Trophoblast cell (in vitro differentiated cells and primary cell): ENCODE measurements around the gene STIMATE.

ENCODE experiments used
- DNase-seq, 2 donors: peaks; one replicate each; pipeline ENCODE4 v3.0.0-alpha.2; 2016
- H2AFZ ChIP-seq: 2 replicates; pipeline ENCODE4 v1.6.1; 2013; ENCODE audit warnings: low read length, moderate library complexity, mild to moderate bottlenecking; ENCODE audit not compliant: insufficient read depth, poor library complexity
- H2AK5ac ChIP-seq: 2 replicates; pipeline ENCODE4 v1.6.1; 2013; ENCODE audit warnings: mild to moderate bottlenecking, low read length
- H2BK120ac ChIP-seq: 2 replicates; pipeline ENCODE4 v1.6.1; 2013; ENCODE audit warnings: low read length, mild to moderate bottlenecking, moderate library complexity; ENCODE audit not compliant: insufficient read depth, poor library complexity
- H2BK12ac ChIP-seq: 2 replicates; pipeline ENCODE4 v1.6.1; 2013; ENCODE audit warnings: mild to moderate bottlenecking, low read length, moderate library complexity
- H2BK5ac ChIP-seq: 2 replicates; pipeline ENCODE4 v1.6.1; 2013; ENCODE audit warnings: low read length, low read depth, moderate library complexity, mild to moderate bottlenecking; ENCODE audit not compliant: poor library complexity
- H3K14ac ChIP-seq: 2 replicates; pipeline ENCODE4 v1.6.1; 2013; ENCODE audit warnings: mild to moderate bottlenecking, low read length
- H3K18ac ChIP-seq: 2 replicates; pipeline ENCODE4 v1.6.1; 2013; ENCODE audit warnings: mild to moderate bottlenecking, low read length
- H3K23ac ChIP-seq: 2 replicates; pipeline ENCODE4 v1.6.1; 2013; ENCODE audit warnings: low read length
- H3K27ac ChIP-seq: 2 replicates; pipeline ENCODE4 v1.5.1; 2013; ENCODE audit warnings: low read depth, mild to moderate bottlenecking, inconsistent platforms, low read length, moderate library complexity
- H3K27me3 ChIP-seq: 2 replicates; pipeline ENCODE4 v1.6.1; 2013; ENCODE audit warnings: inconsistent platforms, mild to moderate bottlenecking, low read length, moderate library complexity; ENCODE audit not compliant: insufficient read depth
- H3K36me3 ChIP-seq, 2 experiments: 1 replicate in 1 of 2; 2 replicates in 1 of 2; pipeline ENCODE4 v1.6.1; 2013; ENCODE audit warnings: low read length in 2 of 2, mild to moderate bottlenecking in 2 of 2, moderate library complexity in 1 of 2; ENCODE audit not compliant: insufficient read depth in 2 of 2, control insufficient read depth in 1 of 2
- H3K4ac ChIP-seq: 2 replicates; pipeline ENCODE4 v1.6.1; 2013; ENCODE audit warnings: low read depth, mild to moderate bottlenecking, low read length, moderate library complexity
- H3K4me1 ChIP-seq, 2 experiments: 1 replicate in 1 of 2; 2 replicates in 1 of 2; pipeline ENCODE4 v1.6.1; 2013; ENCODE audit warnings: low read length in 2 of 2, mild to moderate bottlenecking in 2 of 2, moderate library complexity in 1 of 2; ENCODE audit not compliant: insufficient read depth in 2 of 2, control insufficient read depth in 1 of 2
- H3K4me2 ChIP-seq: 2 replicates; pipeline ENCODE4 v1.6.1; 2013; ENCODE audit warnings: inconsistent platforms, mild to moderate bottlenecking, low read length, moderate library complexity
- H3K4me3 ChIP-seq: 2 replicates; pipeline ENCODE4 v1.5.1; 2013; ENCODE audit warnings: mild to moderate bottlenecking, low read depth, low read length, inconsistent platforms
- H3K79me1 ChIP-seq: one replicate; pipeline ENCODE4 v1.6.1; 2013; ENCODE audit warnings: low read length
- H3K79me2 ChIP-seq: 2 replicates; pipeline ENCODE4 v1.6.1; 2013; ENCODE audit warnings: low read length, mild to moderate bottlenecking; ENCODE audit not compliant: control insufficient read depth, insufficient read depth, poor library complexity
- H3K9ac ChIP-seq: 2 replicates; pipeline ENCODE4 v1.6.1; 2013; ENCODE audit warnings: mild to moderate bottlenecking, low read length
- H3K9me3 ChIP-seq: 2 replicates; pipeline ENCODE4 v1.6.1; 2013; ENCODE audit warnings: low read depth, mild to moderate bottlenecking, control low read depth, inconsistent platforms, low read length; ENCODE audit not compliant: insufficient read depth
- H4K12ac ChIP-seq: 2 replicates; pipeline ENCODE4 v1.6.1; 2013; ENCODE audit warnings: low read depth, mild to moderate bottlenecking, low read length, moderate library complexity
- H4K8ac ChIP-seq: 2 replicates; pipeline ENCODE4 v1.6.1; 2013; ENCODE audit warnings: low read depth, mild to moderate bottlenecking, low read length, moderate library complexity
- H4K91ac ChIP-seq: one replicate; pipeline ENCODE4 v1.6.1; 2013; ENCODE audit warnings: low read depth, mild to moderate bottlenecking, low read length, moderate library complexity
- WGBS: extraction: QIAGEN DNeasy Blood & Tissue Kit; methylation state at CpG from one replicate; pipeline ENCODE4 v1.1.7; 2013; ENCODE audit warnings: missing lambda C conversion rate; ENCODE audit not compliant: insufficient read length, insufficient coverage; ENCODE audit errors: extremely low coverage; 5-methylcytosine and 5-hydroxymethylcytosine counted together

STIMATE gene

GRCh38 chr3:52798978-52799476 is 98.3 kb downstream of the STIMATE start:
- Histone ChIP-seq H4K91ac (no peak overlapping the region), H3K27ac (no peak overlapping the region), H4K12ac (no peak overlapping the region), H3K9ac (no peak overlapping the region), H3K4ac (no peak overlapping the region), H3K79me1 (no peaks in the 10 kb centered on the region), H2BK5ac (no peak overlapping the region), H3K23ac (no peak overlapping the region), H3K14ac (no peak overlapping the region), H3K9me3 (no peaks in the 10 kb centered on the region), H3K4me3 (no peak overlapping the region), H2AFZ (no peak overlapping the region), H3K79me2 (no peaks in the 10 kb centered on the region), H4K8ac (no peak overlapping the region), H3K4me1 (peaks cover 0 to 3% of the 10 kb centered on the region in 2 experiments), H2AK5ac (no peak overlapping the region), H3K18ac (no peak overlapping the region), H3K27me3 (no peaks in the 10 kb centered on the region), H2BK120ac (no peak overlapping the region), H3K4me2 (no peak overlapping the region), H2BK12ac (no peak overlapping the region), H3K36me3 (no peaks in the 10 kb centered on the region)
- peak; percentile 96 to 97 for DNase-seq
- no CpG with 5 or more reads among the region's 14 CpGs for WGBS

GRCh38 chr3:52798376-52798977 is 98.9 kb downstream of the STIMATE start:
- Histone ChIP-seq H3K4me2 (no peak overlapping the region), H4K12ac (no peak overlapping the region), H3K36me3 (no peaks in the 10 kb centered on the region), H4K91ac (no peak overlapping the region), H3K4me1 (peaks cover 0 to 3% of the 10 kb centered on the region in 2 experiments), H3K23ac (no peak overlapping the region), H2BK5ac (no peak overlapping the region), H3K27me3 (no peaks in the 10 kb centered on the region), H3K79me2 (no peaks in the 10 kb centered on the region), H3K9ac (no peak overlapping the region), H3K4ac (no peak overlapping the region), H4K8ac (no peak overlapping the region), H3K27ac (no peak overlapping the region), H2AK5ac (no peak overlapping the region), H2AFZ (no peak overlapping the region), H3K4me3 (no peak overlapping the region), H3K18ac (no peak overlapping the region), H3K79me1 (no peaks in the 10 kb centered on the region), H2BK120ac (no peak overlapping the region), H3K9me3 (no peaks in the 10 kb centered on the region), H3K14ac (no peak overlapping the region), H2BK12ac (no peak overlapping the region)
- no peak for DNase-seq
- WGBS: no CpG with 5 or more reads among the region's 10 CpGs

- H2BK120ac ChIP-seq: no peak overlapping the region
Observed at GRCh38 chr3:52796411-52796810, 100.9 kb downstream of the STIMATE start.

GRCh38 chr3:52795298-52795900 is 101.9 kb downstream of the STIMATE start:
- no peak overlapping the region for H3K23ac ChIP-seq
- DNase-seq: no peak
- H2AK5ac ChIP-seq: no peak overlapping the region
- no peaks in the 10 kb centered on the region for H3K79me2 ChIP-seq
- no peaks in the 10 kb centered on the region for H3K79me1 ChIP-seq
- no peak overlapping the region for H3K14ac ChIP-seq
- WGBS: no CpG with 5 or more reads among the region's 9 CpGs
- H4K12ac ChIP-seq: no peak overlapping the region
- no peak overlapping the region for H2BK5ac ChIP-seq
- H3K27ac ChIP-seq: no peak overlapping the region
- H3K18ac ChIP-seq: no peak overlapping the region
- H3K36me3 ChIP-seq: no peaks in the 10 kb centered on the region
- no peak overlapping the region for H2BK120ac ChIP-seq
- H3K9ac ChIP-seq: no peak overlapping the region
- H3K4ac ChIP-seq: no peak overlapping the region
- no peak overlapping the region for H3K4me3 ChIP-seq
- no peak overlapping the region for H2BK12ac ChIP-seq
- no peak overlapping the region for H4K91ac ChIP-seq
- H2AFZ ChIP-seq: no peak overlapping the region
- H4K8ac ChIP-seq: no peak overlapping the region
- peaks cover 0 to 3% of the 10 kb centered on the region in 2 experiments for H3K4me1 ChIP-seq
- no peak overlapping the region for H3K4me2 ChIP-seq
- H3K27me3 ChIP-seq: no peaks in the 10 kb centered on the region
- no peaks in the 10 kb centered on the region for H3K9me3 ChIP-seq

More at GRCh38 chr3:52796411-52796810, 100.9 kb downstream of the STIMATE start:
- Histone ChIP-seq H3K4ac (no peak overlapping the region), H3K79me1 (no peaks in the 10 kb centered on the region), H4K12ac (no peak overlapping the region), H3K9me3 (no peaks in the 10 kb centered on the region), H2BK12ac (no peak overlapping the region), H3K18ac (no peak overlapping the region), H3K4me3 (no peak overlapping the region), H2BK5ac (no peak overlapping the region), H3K14ac (no peak overlapping the region), H3K36me3 (no peaks in the 10 kb centered on the region), H3K23ac (no peak overlapping the region), H3K4me2 (no peak overlapping the region), H4K8ac (no peak overlapping the region), H3K27me3 (no peaks in the 10 kb centered on the region), H3K27ac (no peak overlapping the region), H2AK5ac (no peak overlapping the region), H2AFZ (no peak overlapping the region), H4K91ac (no peak overlapping the region), H3K9ac (no peak overlapping the region), H3K4me1 (peaks cover 0 to 3% of the 10 kb centered on the region in 2 experiments), H3K79me2 (no peaks in the 10 kb centered on the region)
- no peak for DNase-seq
- WGBS: no CpG with 5 or more reads among the region's 9 CpGs
